OCI-M2 (cell line): ENCODE data around the gene LRCH4.

Source experiments
- DNase-seq: peaks from one replicate; lab custom pipeline; 2025; ENCODE audit not compliant: unreplicated experiment; lab: John Stamatoyannopoulos, UW

LRCH4 gene

DNA sequence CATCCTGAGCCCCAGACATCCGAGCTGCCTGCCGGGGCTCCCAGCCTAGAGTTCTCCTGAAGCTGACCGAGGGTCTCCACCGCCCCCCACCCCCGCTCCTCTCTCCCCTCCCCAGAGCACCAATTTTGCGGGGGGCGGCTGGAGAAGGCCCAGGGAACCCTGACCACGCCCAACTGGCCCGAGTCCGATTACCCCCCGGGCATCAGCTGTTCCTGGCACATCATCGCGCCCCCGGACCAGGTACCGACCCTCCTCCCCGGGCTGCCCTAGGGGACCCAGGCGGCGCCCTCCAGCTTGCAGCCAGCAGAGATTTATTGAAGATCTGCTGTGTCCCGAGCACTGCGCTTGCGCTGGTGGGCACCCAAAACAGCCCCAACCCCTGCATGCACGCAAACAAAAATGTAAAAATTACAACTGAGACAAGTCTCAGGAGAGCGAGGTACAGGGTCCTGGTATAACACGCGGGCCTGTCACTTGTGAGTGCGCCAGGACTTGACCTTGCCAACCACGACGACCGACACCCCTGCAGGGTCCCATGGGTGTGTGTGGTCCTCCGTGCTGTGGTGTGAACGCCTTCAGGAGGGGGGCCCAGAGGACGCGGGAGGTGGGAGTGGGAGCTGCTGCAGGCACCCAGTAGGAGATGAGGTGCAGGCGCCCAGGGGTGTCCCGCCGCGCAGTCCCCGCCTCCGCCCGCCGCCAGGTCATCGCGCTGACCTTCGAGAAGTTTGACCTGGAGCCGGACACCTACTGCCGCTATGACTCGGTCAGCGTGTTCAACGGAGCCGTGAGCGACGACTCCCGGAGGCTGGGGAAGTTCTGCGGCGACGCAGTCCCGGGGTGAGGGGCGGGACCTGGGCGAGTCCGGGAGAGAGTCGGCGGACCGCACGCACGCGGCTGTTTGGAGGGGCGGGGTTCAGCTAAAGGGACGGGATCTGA is 19.3 kb upstream of the LRCH4 start:
- no peak for DNase-seq

DNA sequence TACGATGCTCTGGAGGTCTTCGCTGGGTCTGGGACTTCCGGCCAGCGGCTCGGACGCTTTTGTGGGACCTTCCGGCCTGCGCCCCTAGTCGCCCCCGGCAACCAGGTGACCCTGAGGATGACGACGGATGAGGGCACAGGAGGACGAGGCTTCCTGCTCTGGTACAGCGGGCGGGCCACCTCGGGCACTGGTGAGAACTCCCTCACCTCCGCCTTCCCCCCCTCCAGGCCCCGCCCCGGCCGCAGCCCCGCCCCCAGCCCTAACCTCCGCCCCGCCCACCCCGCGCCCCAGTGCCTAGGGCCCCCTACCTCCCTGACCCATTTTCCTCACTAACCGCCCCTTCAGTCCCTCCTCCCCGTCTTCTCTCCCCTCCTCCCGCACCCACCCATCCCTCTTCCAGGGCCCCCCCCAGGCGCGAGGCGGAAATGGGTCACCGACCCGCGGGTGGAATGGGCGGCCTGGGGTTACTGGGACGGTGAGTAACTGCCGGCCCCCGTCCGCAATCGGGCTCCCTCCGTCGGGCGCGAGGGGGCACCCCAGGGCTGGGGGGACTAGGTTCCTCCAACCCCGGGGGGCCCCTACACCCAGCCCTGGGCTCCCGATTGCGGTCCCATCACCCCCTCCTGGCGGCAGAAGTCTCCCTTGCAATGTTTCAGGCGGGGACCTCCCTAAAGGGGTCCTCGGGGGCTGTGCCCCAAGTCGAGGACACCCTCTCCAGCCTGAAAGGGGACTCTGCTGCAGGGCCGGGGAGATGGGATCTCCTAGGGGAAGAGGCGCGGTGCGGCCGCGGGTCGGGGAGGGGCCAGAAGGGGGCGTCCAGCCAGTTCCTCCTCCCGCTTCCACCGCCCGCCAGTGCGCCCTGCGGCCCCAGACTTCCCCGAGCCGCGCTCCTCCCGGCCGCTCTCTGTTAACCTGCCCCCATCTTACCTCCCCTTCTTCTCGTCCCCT is 18.4 kb upstream of the LRCH4 start:
- DNase-seq, result no peak

DNA sequence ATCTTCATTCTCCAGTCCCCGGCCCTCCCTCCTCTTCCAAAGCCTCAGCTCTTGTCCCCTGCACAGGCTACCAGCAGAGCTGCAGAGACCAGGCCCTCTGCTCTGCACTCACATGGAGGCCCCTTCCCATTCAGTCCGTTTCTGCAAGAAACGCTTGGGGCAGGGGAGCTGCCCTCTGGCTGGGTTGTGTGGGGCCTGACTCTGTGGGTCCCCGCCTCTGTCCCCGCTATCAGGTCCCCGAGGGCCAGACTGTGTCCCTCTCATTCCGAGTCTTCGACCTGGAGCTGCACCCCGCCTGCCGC is 17.7 kb upstream of the LRCH4 start:
- DNase-seq, result no peak

DNA sequence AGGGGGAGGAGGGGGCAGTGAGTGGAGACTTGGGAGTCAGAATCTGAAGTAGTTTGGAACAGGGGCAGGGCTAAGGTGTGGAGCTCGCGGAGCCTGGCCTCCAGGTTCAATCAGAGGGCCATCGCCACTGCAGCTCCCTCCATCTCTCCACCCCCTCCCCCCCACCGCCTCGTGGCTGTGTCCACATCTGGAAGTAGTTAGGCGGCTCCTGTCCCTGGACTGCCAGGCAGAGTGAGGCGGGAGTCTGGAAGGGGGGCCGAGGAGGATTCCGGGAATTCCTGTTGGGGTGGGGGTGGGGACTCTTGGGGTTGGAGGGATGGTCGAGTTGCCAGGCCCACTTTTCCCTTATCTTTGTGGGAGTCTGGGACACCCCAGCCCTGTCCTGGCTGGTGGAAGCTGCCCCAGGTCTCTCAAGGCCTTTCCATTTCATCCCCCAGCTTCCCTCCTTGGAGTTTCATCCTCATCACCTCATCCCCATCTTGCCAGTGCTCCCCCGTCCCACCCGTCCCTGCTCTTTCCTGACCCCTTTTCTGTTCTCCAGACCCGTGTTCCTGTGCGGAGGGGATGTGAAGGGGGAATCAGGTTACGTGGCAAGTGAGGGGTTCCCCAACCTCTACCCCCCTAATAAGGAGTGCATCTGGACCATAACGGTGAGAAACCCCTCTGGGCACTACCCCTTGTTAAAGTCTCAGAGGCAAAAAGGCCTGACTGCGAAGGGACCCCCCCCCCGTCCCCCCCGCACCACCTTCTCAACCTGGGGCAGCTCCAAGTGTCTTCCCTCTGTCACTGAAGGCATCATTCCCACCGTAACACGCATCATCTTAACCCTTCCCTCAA is 17.2 kb upstream of the LRCH4 start:
- no peak for DNase-seq

DNA sequence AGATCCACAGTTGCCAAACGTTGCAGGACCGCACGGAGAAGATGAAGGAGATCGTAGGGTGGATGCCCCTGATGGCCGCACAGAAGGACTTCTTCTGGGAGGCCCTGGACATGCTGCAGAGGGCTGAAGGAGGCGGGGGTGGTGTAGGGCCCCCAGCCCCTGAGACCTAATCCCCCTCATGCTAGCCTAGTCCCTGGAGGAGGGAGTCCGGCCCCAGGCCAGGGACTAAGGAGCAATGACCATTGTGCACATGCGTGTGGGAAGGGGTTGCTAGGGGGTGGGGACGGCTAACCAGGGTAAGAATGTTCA is 14.8 kb upstream of the LRCH4 start:
- DNase-seq, result no peak

DNA sequence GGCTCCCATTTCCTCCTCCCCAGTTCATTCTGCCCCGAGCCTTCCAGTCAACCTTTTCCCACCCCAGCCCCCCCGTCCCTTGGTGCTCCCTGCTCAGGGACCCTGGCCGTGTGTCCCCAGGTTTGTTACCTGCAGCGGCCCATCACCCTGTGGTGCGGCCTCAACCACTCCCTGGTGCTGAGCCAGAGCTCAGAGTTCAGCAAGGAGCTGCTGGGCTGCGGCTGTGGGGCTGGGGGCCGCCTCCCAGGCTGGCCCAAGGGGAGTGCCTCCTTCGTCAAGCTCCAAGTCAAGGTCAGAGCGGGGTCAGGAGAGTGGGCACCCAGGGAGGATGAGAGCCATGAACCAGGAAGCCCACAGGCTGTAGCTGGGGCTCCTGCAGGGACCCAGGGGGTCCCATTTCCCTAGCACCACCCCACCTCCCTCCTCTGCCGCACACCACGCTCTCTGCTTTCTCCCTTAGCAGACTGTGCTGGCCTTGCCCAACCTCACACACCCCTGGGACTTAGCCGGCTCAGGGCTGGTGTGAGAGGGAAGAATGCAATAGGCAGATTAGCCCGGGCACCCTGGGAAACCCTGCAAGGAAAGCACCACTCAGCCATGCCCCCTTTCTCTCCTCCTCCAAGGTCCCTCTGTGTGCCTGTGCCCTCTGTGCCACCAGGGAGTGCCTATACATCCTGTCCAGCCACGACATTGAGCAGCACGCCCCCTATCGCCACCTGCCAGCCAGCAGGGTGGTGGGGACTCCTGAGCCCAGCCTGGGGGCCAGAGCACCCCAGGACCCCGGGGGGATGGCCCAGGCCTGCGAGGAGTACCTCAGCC is 14.2 kb upstream of the LRCH4 start:
- no peak for DNase-seq

DNA sequence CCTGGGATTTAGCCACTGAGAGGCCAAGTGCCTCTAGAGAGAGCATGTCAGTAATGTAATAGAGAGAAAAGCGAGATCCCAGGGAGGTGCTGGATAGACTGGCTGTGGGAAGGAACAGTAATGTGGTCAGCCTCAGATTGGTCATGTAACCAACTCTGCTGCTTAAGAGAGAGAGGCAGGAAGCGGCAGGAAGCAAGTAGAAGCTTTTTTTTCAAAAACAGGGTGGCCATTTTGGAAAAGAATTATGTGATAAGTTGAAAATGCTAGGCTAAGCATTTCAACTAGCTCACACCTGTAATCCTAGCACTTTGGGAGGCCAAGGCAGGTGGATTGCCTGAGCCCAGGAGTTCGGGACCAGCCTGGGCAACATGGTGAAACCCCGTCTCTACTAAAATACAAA is 12.5 kb upstream of the LRCH4 start:
- no peak for DNase-seq

DNA sequence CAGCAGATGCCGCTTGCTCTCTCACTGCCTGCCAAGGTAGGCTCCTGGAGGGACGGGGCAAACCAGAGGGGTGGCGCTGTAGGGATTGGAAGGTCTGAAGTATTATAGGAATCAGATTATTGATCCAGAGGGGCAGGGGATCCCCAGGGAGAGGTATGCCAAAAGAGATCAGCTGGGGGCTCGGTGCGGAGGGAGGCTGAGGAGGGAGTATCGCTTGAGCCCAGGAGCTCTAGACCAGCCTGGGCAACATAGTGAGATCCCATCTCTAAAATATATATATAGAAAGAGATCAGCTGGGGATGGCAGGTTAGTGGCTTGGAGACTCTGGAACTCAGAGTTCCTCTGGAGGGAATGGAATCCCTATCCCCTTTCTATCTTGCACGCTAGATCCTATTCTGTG is 9.3 kb upstream of the LRCH4 start:
- no peak for DNase-seq

DNA sequence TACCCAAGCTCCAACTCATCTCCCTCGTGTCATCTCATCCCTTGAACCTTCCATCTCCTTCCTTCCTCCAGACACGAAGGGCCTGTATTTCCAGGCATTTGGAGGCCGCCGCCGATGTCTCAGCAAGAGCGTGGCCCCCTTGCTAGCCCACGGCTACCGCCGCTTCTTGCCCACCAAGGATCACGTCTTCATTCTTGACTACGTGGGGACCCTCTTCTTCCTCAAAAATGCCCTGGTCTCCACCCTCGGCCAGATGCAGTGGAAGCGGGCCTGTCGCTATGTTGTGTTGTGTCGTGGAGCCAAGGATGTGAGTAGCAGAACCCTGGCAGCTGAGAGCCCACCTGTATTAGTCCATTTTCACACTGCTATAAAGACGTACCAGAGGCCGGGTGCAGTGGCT is 5.7 kb upstream of the LRCH4 start:
- DNase-seq, result no peak

DNA sequence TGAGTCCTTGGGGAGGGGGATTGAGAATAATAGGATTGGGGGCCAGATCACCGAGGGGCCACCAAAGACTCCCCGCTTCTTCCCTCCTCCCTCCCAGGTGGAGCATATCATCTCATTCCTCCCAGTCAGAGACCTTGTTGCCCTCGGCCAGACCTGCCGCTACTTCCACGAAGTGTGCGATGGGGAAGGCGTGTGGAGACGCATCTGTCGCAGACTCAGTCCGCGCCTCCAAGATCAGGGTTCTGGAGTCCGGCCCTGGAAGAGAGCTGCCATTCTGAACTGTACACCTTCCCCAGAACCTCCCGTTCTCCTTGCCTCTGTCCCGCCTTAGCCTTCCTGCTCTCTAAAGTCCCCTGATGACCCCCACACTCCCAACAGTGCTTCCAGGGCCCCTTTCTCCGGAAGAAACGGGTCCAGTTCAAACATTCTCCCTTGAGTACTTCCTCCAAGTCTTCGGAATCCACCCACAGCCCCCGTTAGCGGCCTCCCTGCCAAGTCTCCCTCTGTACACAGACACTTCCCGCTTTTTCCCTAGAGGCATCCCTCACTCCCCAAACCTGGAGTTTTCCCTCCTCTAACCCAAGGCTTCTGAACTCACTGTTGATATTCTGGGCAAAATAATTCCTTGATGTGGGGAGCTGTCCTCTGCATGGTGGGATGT is 4.3 kb upstream of the LRCH4 start:
- DNase-seq, result no peak

DNA sequence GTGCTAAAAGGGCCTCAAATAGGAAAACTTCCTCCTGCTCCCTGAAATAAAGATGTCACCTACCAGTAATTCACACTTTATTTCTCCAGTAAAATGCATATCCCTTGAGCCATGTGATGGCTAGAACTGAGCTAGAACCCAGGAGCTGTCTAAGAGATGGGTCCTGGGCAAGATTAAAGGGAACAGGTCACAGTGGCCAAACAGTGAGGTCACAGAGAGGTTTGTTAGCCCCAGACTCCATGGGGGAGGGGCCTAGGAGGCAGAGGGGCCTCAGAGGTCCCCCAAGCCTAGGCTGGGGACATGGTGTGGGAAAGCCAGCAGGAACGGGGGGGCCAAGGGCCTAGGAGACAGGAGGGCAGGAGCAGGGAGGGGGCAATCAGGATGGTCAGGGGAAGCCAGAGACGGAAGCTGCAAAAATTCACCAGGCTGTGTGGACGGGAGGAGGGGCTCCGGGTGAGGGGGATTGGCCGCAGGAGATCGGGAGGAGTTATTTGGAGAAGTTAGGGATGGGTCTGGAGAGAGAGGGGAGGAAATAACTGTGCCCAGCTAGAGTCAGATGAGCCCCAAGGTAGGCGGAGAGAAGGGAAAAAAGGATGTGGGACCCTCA is 3.5 kb upstream of the LRCH4 start:
- DNase-seq, result no peak

DNA sequence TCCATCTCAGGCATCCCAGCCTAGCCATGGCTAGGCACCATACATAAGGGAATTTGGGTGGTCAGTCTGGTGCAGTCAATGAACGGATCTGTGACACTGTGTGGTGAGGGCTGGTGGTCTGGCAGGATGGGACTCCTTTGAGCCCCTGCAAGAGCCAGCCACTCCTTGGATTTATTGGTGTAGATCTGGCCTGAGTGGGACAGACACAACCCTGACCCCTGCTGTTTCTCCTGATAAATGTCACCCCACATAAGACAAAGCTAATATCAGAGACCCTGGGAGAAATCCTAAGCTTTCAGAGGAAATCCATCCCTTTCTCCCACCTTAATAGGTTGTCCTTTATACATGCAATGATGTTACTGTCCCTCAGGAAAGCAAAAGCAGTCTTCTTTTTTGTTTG is 2.5 kb upstream of the LRCH4 start:
- DNase-seq, result no peak

DNA sequence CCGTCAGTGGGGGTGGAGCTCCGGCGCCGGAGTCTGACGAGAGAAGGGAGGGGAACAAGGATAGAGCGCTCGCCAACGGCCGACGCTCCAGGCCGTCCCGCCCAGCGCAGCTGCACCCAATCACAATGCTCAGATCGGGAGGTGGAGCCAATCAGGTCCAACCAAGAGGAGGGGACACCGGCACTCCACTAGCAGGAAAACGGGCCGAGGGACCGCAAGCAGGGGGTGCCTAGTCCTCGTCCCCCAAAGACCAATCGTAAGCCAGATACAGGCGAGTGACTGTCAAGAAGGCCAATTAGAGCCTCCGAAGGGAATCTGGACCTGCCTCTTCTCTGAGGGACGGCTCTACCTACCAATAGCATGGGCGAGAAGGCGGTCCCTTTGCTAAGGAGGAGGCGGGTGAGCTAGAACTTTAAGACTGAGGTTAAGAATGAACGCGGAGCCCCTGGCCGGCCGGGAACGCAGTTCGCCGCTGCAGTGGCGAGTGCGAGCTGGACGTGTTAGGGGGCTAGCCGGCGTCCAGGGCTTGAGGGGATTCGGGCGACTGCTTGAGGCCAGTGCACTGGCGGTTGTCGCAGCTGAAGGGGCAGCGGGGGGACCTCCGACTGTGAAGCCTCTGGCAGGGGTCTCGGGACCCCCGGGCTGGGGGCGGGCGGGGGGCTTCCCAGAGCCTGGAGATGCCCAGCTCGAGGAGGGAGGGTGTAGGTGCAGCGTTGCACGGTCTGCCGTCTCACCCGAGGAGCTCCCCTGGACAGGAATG is 517 bp upstream of the LRCH4 start, which contains the start of gene FBXO24:
Gene FBXO24 (plus strand): TSS at position 63 of the 760 bp plus-strand sequence. CDS start 298 bp downstream, at position 361.
- peak; percentile 97 for DNase-seq

DNA sequence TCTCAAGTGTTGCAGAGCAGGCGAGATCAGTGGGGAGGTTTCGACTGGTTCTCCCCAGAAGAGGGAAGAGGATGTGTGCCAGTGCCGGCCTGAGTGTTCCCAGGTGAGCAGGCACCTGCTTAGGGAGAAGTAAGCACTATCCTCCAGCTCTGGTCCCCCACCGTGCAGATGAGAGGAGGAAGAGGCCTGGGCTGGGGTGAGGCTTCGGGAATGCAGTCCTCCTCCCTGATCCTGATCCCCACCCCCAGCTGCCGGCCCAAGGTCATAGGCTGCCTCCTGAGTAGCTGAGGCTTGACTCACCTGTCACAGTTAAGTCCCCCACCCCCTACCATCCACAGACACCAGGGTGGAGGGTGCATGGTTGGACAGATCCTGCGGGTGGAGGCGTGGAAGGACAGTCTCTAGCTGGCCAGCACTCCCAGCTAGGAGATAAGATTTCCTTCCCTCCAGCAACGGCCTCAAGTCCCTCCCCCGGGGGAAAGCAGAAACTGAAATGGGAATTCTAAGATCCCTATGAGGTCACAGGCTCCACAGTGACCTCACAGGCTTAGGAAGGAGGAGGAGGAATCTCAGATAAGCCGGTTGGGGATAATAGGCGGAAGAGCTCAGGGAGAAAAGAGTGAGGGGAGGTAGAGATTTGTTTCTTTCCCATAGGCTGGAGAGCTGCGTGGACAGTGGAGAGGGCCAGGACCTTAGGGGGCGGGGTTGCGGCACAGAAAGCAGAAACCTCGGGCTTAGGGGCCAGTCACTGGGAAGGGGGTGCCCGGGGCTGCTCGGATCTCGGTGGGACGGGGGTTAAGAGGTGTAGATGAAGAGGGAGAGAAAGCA is 1.0 kb downstream of the LRCH4 start:
- no peak for DNase-seq

DNA sequence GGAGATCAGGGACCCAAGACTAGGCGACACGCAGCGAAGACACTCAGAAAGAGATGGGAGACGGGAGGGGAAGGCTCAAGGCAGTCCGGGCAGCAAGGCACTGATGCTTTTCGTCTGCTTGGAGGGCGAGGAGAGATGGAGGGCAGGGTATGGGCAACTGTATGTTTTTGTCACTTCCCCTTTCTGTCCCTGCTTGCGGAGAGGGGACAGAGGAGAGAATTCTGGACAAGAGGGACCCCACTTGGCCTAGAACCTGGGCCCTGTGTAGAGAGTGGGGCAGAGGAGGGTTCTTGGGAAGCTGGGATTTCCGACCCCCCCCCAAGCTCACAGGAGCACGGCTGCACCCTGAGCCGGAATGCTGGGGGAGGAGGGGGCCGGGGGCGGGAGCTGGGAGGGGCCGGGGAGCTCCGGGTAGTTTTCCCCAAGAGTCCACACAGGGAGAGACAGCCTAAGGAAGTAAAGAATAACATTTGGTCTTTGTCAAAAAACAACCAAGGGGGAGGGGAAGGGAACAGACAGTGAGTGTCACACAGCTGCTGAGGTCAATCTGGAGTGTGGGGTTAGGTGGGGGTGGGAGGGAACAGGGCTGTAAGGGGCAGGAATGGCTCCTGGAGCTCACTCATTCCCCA is 1.8 kb downstream of the LRCH4 start:
- DNase-seq, result no peak

DNA sequence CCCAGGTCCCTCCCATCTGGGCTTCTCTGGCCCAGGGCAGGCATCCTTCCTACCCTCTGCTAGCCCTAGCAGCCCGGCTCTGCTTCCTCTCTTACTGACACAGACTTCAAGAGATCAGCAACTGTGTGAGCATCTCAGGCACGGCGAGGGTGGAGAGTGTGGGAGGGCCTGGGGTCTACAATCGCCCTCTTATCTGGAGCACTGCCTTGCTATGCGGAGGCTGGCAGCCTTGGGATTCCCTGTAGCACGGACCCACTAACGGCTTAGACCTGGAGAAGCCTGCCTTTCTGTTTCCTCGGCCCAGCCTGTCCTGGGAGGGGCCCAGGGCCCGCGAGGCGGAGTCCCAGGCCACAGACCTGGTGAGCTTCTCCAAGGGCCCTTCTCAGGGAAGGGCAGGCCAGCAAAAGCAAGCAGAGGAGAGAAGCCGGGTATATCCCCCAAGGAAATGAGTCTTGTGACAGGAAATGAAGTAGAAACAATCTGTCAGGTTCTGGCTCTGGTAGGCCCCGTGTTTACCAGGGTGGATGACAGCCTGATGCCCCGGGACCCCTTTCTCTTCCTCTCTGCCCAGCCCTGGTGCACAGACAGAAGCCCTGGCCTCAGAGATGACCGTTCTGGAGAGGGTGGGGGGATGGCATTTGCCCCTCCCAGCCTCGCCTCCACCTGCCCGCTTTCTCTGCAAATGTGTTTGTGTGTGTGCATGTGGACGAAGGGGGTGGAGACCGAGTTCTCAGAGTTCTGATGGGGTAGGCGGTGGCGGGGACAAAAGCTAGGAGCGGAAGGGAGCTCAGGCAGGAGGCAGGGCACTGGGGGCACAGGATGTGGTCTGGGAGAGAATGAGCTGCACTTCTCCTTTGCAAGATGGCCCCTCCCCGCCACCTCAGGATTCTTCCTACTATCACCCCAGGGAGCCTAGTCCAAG is 2.5 kb downstream of the LRCH4 start:
- DNase-seq, result no peak
